GM18520 (cell line): ENCODE measurements around the gene WDR64.
A peak's percentile ranks its signal among the peaks of the same experiment; 100 is the strongest.

Experiments
- ATAC-seq: cut with Tn5 transposase; IDR thresholded peaks from one replicate; pipeline ENCODE4 v1.9.1; 2021; ENCODE audit not compliant: unreplicated experiment

The WDR64 gene

GRCh38 chr1:241834733-241835377 lies 182.8 kb downstream of the WDR64 start:
- no peak for ATAC-seq

- ATAC-seq, result no peak
These were observed 184.9 kb downstream of the WDR64 start for GRCh38 chr1:241836941-241837340.

- no peak for ATAC-seq
These were observed 185.3 kb downstream of the WDR64 start for GRCh38 chr1:241837416-241837815.

GRCh38 chr1:241837901-241838300 lies 185.8 kb downstream of the WDR64 start:
- no peak for ATAC-seq

GRCh38 chr1:241838897-241839296 lies 186.8 kb downstream of the WDR64 start:
- ATAC-seq, result no peak

- ATAC-seq, result no peak
These were observed 187.4 kb downstream of the WDR64 start for GRCh38 chr1:241839369-241839979.

GRCh38 chr1:241840164-241840563 lies 188.1 kb downstream of the WDR64 start:
- no peak for ATAC-seq

- ATAC-seq, result no peak
These were observed 189.6 kb downstream of the WDR64 start for GRCh38 chr1:241841691-241842090.

GRCh38 chr1:241842565-241842964 lies 190.5 kb downstream of the WDR64 start:
- ATAC-seq, result no peak

GRCh38 chr1:241844593-241844992 lies 192.5 kb downstream of the WDR64 start:
- ATAC-seq, result no peak

GRCh38 chr1:241846375-241846774 lies 194.3 kb downstream of the WDR64 start:
- ATAC-seq, result no peak

GRCh38 chr1:241846862-241847539 lies 194.9 kb downstream of the WDR64 start:
- ATAC-seq, result no peak

GRCh38 chr1:241847540-241847795 lies 195.4 kb downstream of the WDR64 start:
- no peak for ATAC-seq

GRCh38 chr1:241847796-241848685 lies 196.0 kb downstream of the WDR64 start, which contains the start of gene EXO1:
TSS of gene EXO1 (plus strand) at chr1:241848204. CDS start at chr1:241850426, 2,222 bp downstream.
- ATAC-seq, result peak; percentile 92

- no peak for ATAC-seq
These were observed 196.7 kb downstream of the WDR64 start for GRCh38 chr1:241848686-241849344.

GRCh38 chr1:241849345-241849695 lies 197.2 kb downstream of the WDR64 start:
- ATAC-seq, result no peak
